IMR-90 (cell line): ENCODE measurements around the gene NAP1L1. TPM values are rescaled to one million over a fixed set of nuclear protein-coding genes. Genes with fewer than 3 reads are reported as not detected.

Source experiments
- ATAC-seq: fragments of 200-7000 bp; cut with Tn5 transposase; 2 replicates; pipeline ENCODE4 v1.9.1; 2020; ENCODE audit warnings: low read depth, mild to moderate bottlenecking, moderate library complexity
- BruUV-seq: library from RNA; stranded (reverse); fragments of 400-500 nt; replicated peaks from 2 replicates; lab custom pipeline; 2021; lab: Mats Ljungman, UMichigan
- CTCF ChIA-PET: fragments of 300-600 bp; formaldehyde crosslinking; extraction: SDS; loops from one replicate; lab custom pipeline; 2021; ENCODE audit warnings: antibody characterized with exemption; lab: Yijun Ruan, JAX
- POLR2A ChIA-PET: fragments of 300-600 bp; sonication (Branson Sonifier 250); formaldehyde crosslinking; loops from one replicate; lab custom pipeline; 2022; ENCODE audit warnings: antibody characterized with exemption; ENCODE audit not compliant: unreplicated experiment; lab: Charles Lee
- DNase-seq: peaks from one replicate; pipeline ENCODE4 v3.0.0; 2013
- H2AFZ ChIP-seq: replicated peaks from 2 replicates; pipeline ENCODE3; 2013; ENCODE audit warnings: low read length, mild to moderate bottlenecking; ENCODE audit not compliant: poor library complexity
- H2AK5ac ChIP-seq: 2 replicates; pipeline ENCODE4 v1.6.1; 2013; ENCODE audit warnings: low read depth, low read length, inconsistent platforms
- H2AK9ac ChIP-seq: replicated peaks from 2 replicates; pipeline ENCODE3; 2013; ENCODE audit warnings: mild to moderate bottlenecking, low read depth, low read length, moderate library complexity; ENCODE audit not compliant: poor library complexity
- H2BK120ac ChIP-seq: 2 replicates; pipeline ENCODE4 v1.6.1; 2013; ENCODE audit warnings: low read depth, low read length, inconsistent platforms
- H2BK15ac ChIP-seq: 3 replicates; pipeline ENCODE4 v1.6.1; 2013; ENCODE audit warnings: low read depth, low read length, inconsistent platforms
- H2BK20ac ChIP-seq: 2 replicates; pipeline ENCODE4 v1.6.1; 2013; ENCODE audit warnings: low read depth, mild to moderate bottlenecking, inconsistent platforms, low read length, moderate library complexity
- H2BK5ac ChIP-seq: 2 replicates; pipeline ENCODE4 v1.6.1; 2013; ENCODE audit warnings: mild to moderate bottlenecking, low read depth, low read length, inconsistent platforms; ENCODE audit not compliant: poor library complexity, severe bottlenecking
- H3K14ac ChIP-seq: replicated peaks from 2 replicates; pipeline ENCODE4 v1.6.1; 2013; ENCODE audit warnings: low read depth, low read length, inconsistent platforms
- H3K18ac ChIP-seq: 2 replicates; pipeline ENCODE4 v1.6.1; 2013; ENCODE audit warnings: low read depth, low read length, control low read depth
- H3K23ac ChIP-seq: 2 replicates; pipeline ENCODE4 v1.6.1; 2013; ENCODE audit warnings: low read depth, low read length, inconsistent platforms
- H3K27ac ChIP-seq: 2 replicates; pipeline ENCODE4 v1.5.1; 2013; ENCODE audit warnings: mild to moderate bottlenecking, control low read depth, low read length; ENCODE audit not compliant: insufficient read depth
- H3K27me3 ChIP-seq: 2 replicates; pipeline ENCODE4 v1.6.1; 2013; ENCODE audit warnings: low read length; ENCODE audit not compliant: control insufficient read depth, insufficient read depth
- H3K36me3 ChIP-seq: 2 replicates; pipeline ENCODE4 v1.6.1; 2013; ENCODE audit warnings: low read length, mixed read lengths; ENCODE audit not compliant: control insufficient read depth, insufficient read depth
- H3K4ac ChIP-seq: 2 replicates; pipeline ENCODE4 v1.6.1; 2013; ENCODE audit warnings: low read depth, low read length, inconsistent platforms
- H3K4me1 ChIP-seq: 2 replicates; pipeline ENCODE4 v1.6.1; 2013; ENCODE audit warnings: low read length, mixed read lengths; ENCODE audit not compliant: control insufficient read depth, insufficient read depth
- H3K4me2 ChIP-seq: 2 replicates; pipeline ENCODE4 v1.6.1; 2013; ENCODE audit warnings: low read depth, mild to moderate bottlenecking, control low read depth, low read length, moderate library complexity
- H3K4me3 ChIP-seq: 2 replicates; pipeline ENCODE4 v1.5.1; 2013; ENCODE audit warnings: low read depth, mild to moderate bottlenecking, control low read depth, low read length, moderate library complexity; ENCODE audit not compliant: insufficient read depth
- H3K56ac ChIP-seq: 2 replicates; pipeline ENCODE4 v1.6.1; 2013; ENCODE audit warnings: low read length, inconsistent platforms; ENCODE audit not compliant: insufficient read depth; ENCODE audit errors: extremely low read depth
- H3K79me1 ChIP-seq, 2 experiments: 2 replicates each; pipeline ENCODE4 v1.6.1; 2013; ENCODE audit warnings: low read length in 2 of 2, inconsistent platforms in 1 of 2, low read depth in 1 of 2
- H3K9ac ChIP-seq: 2 replicates; pipeline ENCODE4 v1.6.1; 2013; ENCODE audit warnings: low read depth, low read length, control low read depth
- H3K9me1 ChIP-seq: 2 replicates; pipeline ENCODE4 v1.6.1; 2013; ENCODE audit warnings: low read length, inconsistent platforms; ENCODE audit not compliant: insufficient read depth
- H3K9me3 ChIP-seq: 2 replicates; pipeline ENCODE4 v1.6.1; 2013; ENCODE audit warnings: low read length; ENCODE audit not compliant: control insufficient read depth, insufficient read depth
- H4K20me1 ChIP-seq: 2 replicates; pipeline ENCODE4 v1.6.1; 2013; ENCODE audit warnings: low read length, inconsistent platforms; ENCODE audit not compliant: insufficient read depth
- H4K5ac ChIP-seq: 2 replicates; pipeline ENCODE4 v1.6.1; 2013; ENCODE audit warnings: mild to moderate bottlenecking, low read depth, low read length, control low read depth
- H4K8ac ChIP-seq, 2 experiments: 2 replicates each; pipeline ENCODE4 v1.6.1; 2013; ENCODE audit warnings: low read depth in 2 of 2, low read length in 2 of 2, control low read depth in 1 of 2, inconsistent platforms in 1 of 2
- H4K91ac ChIP-seq: 2 replicates; pipeline ENCODE4 v1.6.1; 2013; ENCODE audit warnings: low read depth, low read length, inconsistent platforms; ENCODE audit not compliant: insufficient read depth
- BHLHE40 ChIP-seq: fragments of 150-350 bp; IDR thresholded peaks from 2 replicates; pipeline ENCODE4 v1.6.1; 2016; ENCODE audit warnings: mild to moderate bottlenecking, low read depth, low read length
- CEBPB ChIP-seq: IDR thresholded peaks from 2 replicates; pipeline ENCODE4 v1.6.1; 2012; ENCODE audit warnings: low read depth, low read length, improper control_type of control experiment
- FOS ChIP-seq: fragments of 150-350 bp; IDR thresholded peaks from 2 replicates; pipeline ENCODE4 v1.6.1; 2016; ENCODE audit warnings: low read depth, low read length
- WGBS, 2 experiments: methylation state at CpG; one replicate each; pipeline versions ENCODE4 v1.1.5 to v1.1.7; 2013; ENCODE audit warnings: missing lambda C conversion rate in 2 of 2; ENCODE audit not compliant: insufficient read length in 1 of 2; ENCODE audit errors: extremely low coverage in 2 of 2; 5-methylcytosine and 5-hydroxymethylcytosine counted together
- dilution Hi-C: fragments of 300-500 bp; cut with HindIII; formaldehyde crosslinking; loops from one replicate; pipeline ENCODE4 v1.14.3; 2018; ENCODE audit warnings: low sequenced_read_pairs; ENCODE audit not compliant: unreplicated experiment
- in situ Hi-C: fragments of 300-500 bp; cut with MboI; formaldehyde crosslinking; loops from 3 replicates; pipeline ENCODE4 v1.14.3; 2019; ENCODE audit warnings: low sequenced_read_pairs, inconsistent platforms, mixed read lengths
- intact Hi-C: fragments of 100-400 bp; cut with micrococcal nuclease; formaldehyde crosslinking; loops from 2 replicates; pipeline ENCODE4 v1.10.0; 2022
- polyA plus RNA-seq, 3 experiments: library from polyadenylated mRNA; depleted of rRNA; stranded (reverse); fragments of >200 nt; gene quantifications; 2 replicates each; pipeline ENCODE4 v1.2.3, GENCODE V29; 2012; ENCODE audit warnings: low replicate concordance in 1 of 3
- total RNA-seq: library from RNA; depleted of rRNA; stranded (reverse); fragments of >200 nt; gene quantifications from 2 replicates; pipeline ENCODE4 v1.2.3, GENCODE V29; 2012

The NAP1L1 gene
- total and polyA plus RNA-seq, 2 of the 4 experiments (the other 2 are of a cell fraction) = 86.4 to 200 TPM

GRCh38 chr12:76080017-76080728 is 4.3 kb downstream of the NAP1L1 start:
- Histone ChIP-seq H3K9ac (no peak overlapping the region), H3K56ac (no peak overlapping the region), H4K91ac (no peak overlapping the region), H3K36me3 (peaks cover 4% of the 10 kb centered on the region), H3K18ac (no peak overlapping the region), H3K14ac (no peak overlapping the region), H4K20me1 (peaks cover 83% of the 10 kb centered on the region), H3K27ac (peak overlapping the region; percentile 70; the same call in 1 of the 2 replicates), H2BK20ac (no peak overlapping the region), H3K4me1 (peaks cover 4% of the 10 kb centered on the region), H3K79me1 (peaks cover 0 to 27% of the 10 kb centered on the region in 2 experiments; a peak in 2 of 4 replicates), H3K9me3 (0 out of 2 replicates have a peak, but pooled peaks cover 2% of the 10 kb centered on the region), H3K4me2 (peak overlapping the region; percentile 49; the same call in 1 of the 2 replicates), H4K5ac (no peak overlapping the region), H3K4ac (no peak overlapping the region; the same call in 1 of the 2 replicates), H3K4me3 (no peak overlapping the region), H2AK5ac (no peak overlapping the region), H2AK9ac (no peak overlapping the region), H2AFZ (no peak overlapping the region), H2BK15ac (no peak overlapping the region), H2BK5ac (peak overlapping the region; percentile 57), H4K8ac (no peak overlapping the region), H3K23ac (no peak overlapping the region), H3K27me3 (no peaks in the 10 kb centered on the region), H2BK120ac (no peak overlapping the region), H3K9me1 (peaks cover 12% of the 10 kb centered on the region)
- ATAC-seq (0 out of 2 replicates have a peak, but pooled peaks have one; percentile 4), DNase-seq (peak; percentile 74)
- ChIA-PET CTCF (interaction anchor here (0.6 to 1.3 kb wide), 5 partner anchors 10 to 575 kb away, joined by 3 to 5 read pairs (median 3); no protein-coding TSS in a partner anchor), POLR2A (no interaction called here)
- in situ Hi-C loops = no loop called here
- dilution Hi-C loops = no loop called here
- no CpG with 5 or more reads among the region's 2 CpGs for WGBS, 2 experiments
- no TSS peak for BruUV-seq
- intact Hi-C loops = loop anchor here (5.0 kb wide), 2 partner anchors 197 to 377 kb away; no protein-coding TSS in a partner anchor
- TF ChIP-seq BHLHE40 (no peak), FOS (0 out of 2 replicates have a peak, but pooled peaks have one; percentile 8), CEBPB (peak; percentile 58; the same call in 1 of the 2 replicates)
